ENCODE measurements around the gene SNX25.

Gene SNX25

DNA sequence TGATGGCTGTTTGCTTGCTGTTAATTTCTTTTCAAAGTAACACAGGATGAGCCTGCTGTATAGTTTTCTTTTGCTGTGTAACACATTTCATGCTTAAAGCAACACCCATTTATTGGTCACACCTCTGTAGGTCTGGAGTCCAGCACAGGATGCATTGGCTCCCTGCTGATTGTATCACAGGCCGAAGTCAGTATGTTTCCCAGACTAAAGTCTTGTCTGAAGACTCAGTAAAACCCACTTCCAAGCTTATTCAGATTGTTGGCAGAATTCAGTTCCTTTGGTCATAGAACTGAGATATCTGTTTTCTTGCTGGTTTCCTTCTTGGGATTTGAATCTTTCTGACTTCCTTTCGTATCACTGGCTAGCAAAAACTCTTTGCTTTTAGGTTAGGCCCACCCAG is 132.0 kb downstream of the SNX25 start:
- Histone ChIP-seq H3K27ac (no peak overlapping the region), H2AFZ (ENCODE audit: low read depth) (no peak overlapping the region), H3K4me3 (IDR thresholded peaks at IDR 0.05; ENCODE audit: insufficient read depth, low read depth, low read length) (no peak overlapping the region), H3K27me3 (ENCODE audit: insufficient read depth, low read depth) (no peaks in the 10 kb centered on the region), H4K20me1 (ENCODE audit: insufficient read depth) (no peaks in the 10 kb centered on the region), H3K4me2 (no peak overlapping the region), H3K79me2 (ENCODE audit: insufficient read depth, low read depth) (no peaks in the 10 kb centered on the region), H3K4me1 (ENCODE audit: low read depth, poor library complexity, severe bottlenecking) (peaks cover 23% of the 10 kb centered on the region), H3K9ac (no peak overlapping the region), H3K36me3 (ENCODE audit: insufficient read depth) (no peaks in the 10 kb centered on the region)
- TF ChIP-seq CTCF (conservative IDR thresholded peaks at IDR 0.05; ENCODE audit: low read depth, low read length): no peak

- Histone ChIP-seq H3K36me3 (ENCODE audit: insufficient read depth) (no peaks in the 10 kb centered on the region), H3K27me3 (ENCODE audit: insufficient read depth, low read depth) (no peaks in the 10 kb centered on the region), H3K4me1 (ENCODE audit: low read depth, poor library complexity, severe bottlenecking) (peaks cover 20% of the 10 kb centered on the region), H3K27ac (no peak overlapping the region), H3K9ac (no peak overlapping the region), H2AFZ (ENCODE audit: low read depth) (no peak overlapping the region), H3K79me2 (ENCODE audit: insufficient read depth, low read depth) (no peaks in the 10 kb centered on the region), H4K20me1 (ENCODE audit: insufficient read depth) (no peaks in the 10 kb centered on the region), H3K4me3 (IDR thresholded peaks at IDR 0.05; ENCODE audit: insufficient read depth, low read depth, low read length) (no peak overlapping the region), H3K4me2 (no peak overlapping the region)
- TF ChIP-seq CTCF (conservative IDR thresholded peaks at IDR 0.05; ENCODE audit: low read depth, low read length): no peak
These were observed 132.4 kb downstream of the SNX25 start for GRCh38 chr4:185341841-185342240.

- Histone ChIP-seq H3K4me3 (IDR thresholded peaks at IDR 0.05; ENCODE audit: insufficient read depth, low read depth, low read length) (no peak overlapping the region), H3K27me3 (ENCODE audit: insufficient read depth, low read depth) (no peaks in the 10 kb centered on the region), H3K79me2 (ENCODE audit: insufficient read depth, low read depth) (no peaks in the 10 kb centered on the region), H2AFZ (ENCODE audit: low read depth) (no peak overlapping the region), H4K20me1 (ENCODE audit: insufficient read depth) (no peaks in the 10 kb centered on the region), H3K27ac (no peak overlapping the region), H3K36me3 (ENCODE audit: insufficient read depth) (no peaks in the 10 kb centered on the region), H3K9ac (no peak overlapping the region), H3K4me2 (no peak overlapping the region), H3K4me1 (ENCODE audit: low read depth, poor library complexity, severe bottlenecking) (peaks cover 9% of the 10 kb centered on the region)
- TF ChIP-seq CTCF (conservative IDR thresholded peaks at IDR 0.05; ENCODE audit: low read depth, low read length): no peak
These were observed 134.6 kb downstream of the SNX25 start for GRCh38 chr4:185343726-185344581.

DNA sequence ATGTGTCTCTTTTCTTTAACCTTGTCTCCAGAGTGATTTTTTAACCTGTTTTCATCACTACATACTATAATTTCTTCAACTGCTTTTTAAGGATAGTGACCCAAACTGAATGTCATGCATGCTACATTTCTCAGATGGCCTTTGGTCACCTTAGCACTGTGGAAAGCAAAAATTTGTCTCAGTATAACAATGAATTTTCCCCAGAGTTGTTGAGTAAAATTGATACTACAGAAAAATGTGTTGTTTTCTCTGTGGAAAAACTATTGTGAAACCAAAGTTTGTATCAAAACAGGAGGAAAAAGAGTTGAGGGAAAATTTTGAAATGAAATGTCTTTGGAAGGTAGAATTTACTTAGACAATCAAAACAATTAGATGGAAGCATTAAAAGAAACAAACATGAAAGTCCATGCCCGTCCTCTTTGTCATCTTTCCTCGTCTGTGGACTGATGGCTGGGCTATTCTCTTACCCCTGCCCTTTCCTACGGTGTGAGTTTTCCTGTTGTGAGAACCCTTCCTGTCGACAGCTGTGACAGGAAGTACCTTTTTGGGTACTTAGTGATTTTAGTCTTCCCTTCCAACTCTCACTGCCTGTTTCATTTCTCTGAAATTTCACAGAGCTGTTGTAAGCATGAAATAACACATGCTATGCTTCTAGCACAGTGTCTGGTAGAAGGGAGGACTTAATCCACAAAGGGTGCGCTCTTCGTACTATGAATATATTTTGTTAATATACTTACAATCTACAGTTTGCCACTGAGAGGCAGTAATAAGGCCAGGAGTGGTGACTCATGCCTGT is 135.5 kb downstream of the SNX25 start:
- Histone ChIP-seq H3K79me2 (ENCODE audit: insufficient read depth, low read depth) (no peaks in the 10 kb centered on the region), H3K27me3 (ENCODE audit: insufficient read depth, low read depth) (no peaks in the 10 kb centered on the region), H3K4me2 (no peak overlapping the region), H3K36me3 (ENCODE audit: insufficient read depth) (no peaks in the 10 kb centered on the region), H3K4me1 (ENCODE audit: low read depth, poor library complexity, severe bottlenecking) (peaks cover 9% of the 10 kb centered on the region), H4K20me1 (ENCODE audit: insufficient read depth) (no peaks in the 10 kb centered on the region), H3K27ac (no peak overlapping the region), H3K4me3 (IDR thresholded peaks at IDR 0.05; ENCODE audit: insufficient read depth, low read depth, low read length) (no peak overlapping the region), H3K9ac (no peak overlapping the region), H2AFZ (ENCODE audit: low read depth) (no peak overlapping the region)
- no peak for TF ChIP-seq CTCF (conservative IDR thresholded peaks at IDR 0.05; ENCODE audit: low read depth, low read length)

Data from KMS-11 (cell line).